Activated naive CD8-positive, alpha-beta T cell treated with anti-CD3 and anti-CD28 coated beads for 36 hours (primary cell): Measurements from ENCODE around the gene TRAPPC3L. TPM values are rescaled to one million over a fixed set of nuclear protein-coding genes. Genes with fewer than 3 reads are reported as not detected.

ENCODE experiments used
- DNase-seq: peaks from one replicate; pipeline ENCODE4 v3.0.0; 2021
- H3K27ac Mint-ChIP-seq: one replicate; pipeline ENCODE4 v1.8.0; 2022; ENCODE audit warnings: mild to moderate bottlenecking, moderate library complexity, mixed read lengths
- H3K27me3 Mint-ChIP-seq: one replicate; pipeline ENCODE4 v1.8.0; 2022; ENCODE audit warnings: mild to moderate bottlenecking, mixed read lengths
- H3K36me3 Mint-ChIP-seq: one replicate; pipeline ENCODE4 v1.8.0; 2021; ENCODE audit warnings: mild to moderate bottlenecking, mixed read lengths
- H3K4me1 Mint-ChIP-seq: one replicate; pipeline ENCODE4 v1.8.0; 2021; ENCODE audit warnings: mixed read lengths
- H3K4me3 Mint-ChIP-seq: one replicate; pipeline ENCODE4 v1.8.0; 2022; ENCODE audit warnings: mild to moderate bottlenecking, moderate library complexity, mixed read lengths
- H3K9me3 Mint-ChIP-seq: one replicate; pipeline ENCODE4 v1.8.0; 2022; ENCODE audit warnings: mixed read lengths
- total RNA-seq, 2 experiments: library from RNA; stranded (reverse); gene quantifications; one replicate each; pipeline ENCODE4 v1.2.3, GENCODE V29; 2021

The TRAPPC3L gene
- not detected for total RNA-seq

DNA sequence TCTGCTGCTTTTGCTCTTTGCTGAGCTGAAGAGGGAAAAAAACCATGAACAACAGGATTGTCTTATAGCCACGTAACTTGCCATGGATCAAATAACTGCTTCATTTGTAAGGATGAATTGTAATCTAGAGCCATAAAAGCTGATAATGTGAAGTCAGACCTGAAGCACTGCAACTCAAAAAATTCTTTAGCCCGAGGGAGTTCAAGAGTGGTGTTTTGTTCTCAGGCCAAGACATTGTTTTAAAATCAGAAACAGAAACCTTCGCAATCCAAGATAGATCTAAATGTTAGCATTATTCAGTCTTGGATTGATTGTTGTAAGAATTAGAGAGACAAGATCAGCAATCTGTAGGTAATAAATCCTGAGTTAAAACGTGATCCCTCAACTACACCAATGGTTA is at the start of gene TRAPPC3L:
TRAPPC3L (minus strand) TSS at position 34 of the 400 bp plus-strand sequence. CDS start 170 bp downstream, outside the sequence.
- no peak for DNase-seq
- Mint-ChIP-seq H3K27me3 (peaks cover 8% of the 10 kb centered on the region), H3K4me1 (no peaks in the 10 kb centered on the region), H3K27ac (no peak within 1 kb of the TSS), H3K4me3 (no peak within 1 kb of the TSS), H3K9me3 (no peaks in the 10 kb centered on the region), H3K36me3 (no peaks in the 10 kb centered on the region)

DNA sequence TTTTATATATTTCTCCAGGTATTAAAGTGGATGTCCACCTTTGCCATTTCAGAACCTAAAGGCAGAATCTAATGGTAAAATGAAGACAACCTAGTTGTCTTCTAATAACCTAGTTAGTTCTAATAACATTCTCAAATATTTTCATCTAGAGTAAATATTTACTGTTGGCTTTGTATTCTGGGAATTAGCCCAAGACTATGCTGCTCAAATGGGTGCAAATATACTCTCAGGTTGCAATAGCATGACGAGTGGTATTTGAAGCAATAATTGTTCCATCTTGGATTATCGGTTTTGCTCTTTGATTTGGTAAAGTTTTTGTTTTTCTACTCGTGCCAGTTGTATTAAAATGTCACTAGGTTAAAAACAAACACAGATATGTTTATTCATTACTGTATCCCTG is 49.8 kb upstream of the TRAPPC3L start:
- DNase-seq, result no peak
- H3K36me3 Mint-ChIP-seq, result peaks cover 33% of the 10 kb centered on the region
- no peaks in the 10 kb centered on the region for H3K4me1 Mint-ChIP-seq
- no peak overlapping the region for H3K27ac Mint-ChIP-seq
- H3K27me3 Mint-ChIP-seq, result no peaks in the 10 kb centered on the region
- no peak overlapping the region for H3K4me3 Mint-ChIP-seq
- no peaks in the 10 kb centered on the region for H3K9me3 Mint-ChIP-seq

DNA sequence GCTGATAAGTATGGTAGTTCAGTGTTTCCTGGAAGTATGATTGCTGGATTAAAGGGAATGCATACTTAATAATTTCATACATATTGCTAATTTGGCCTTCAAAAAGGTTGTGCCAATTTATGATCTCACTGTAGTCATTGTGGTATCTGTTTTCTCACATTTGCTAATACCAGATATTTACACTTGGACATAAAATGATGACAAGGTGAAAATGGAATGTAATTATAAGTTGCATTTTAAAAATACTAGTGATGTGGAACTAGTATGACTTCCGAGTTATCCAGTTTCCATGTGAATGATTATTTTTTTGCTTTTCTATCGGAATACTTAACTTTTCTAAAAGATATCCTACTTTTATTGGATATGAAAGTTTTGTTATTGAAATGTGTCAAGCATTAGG is 41.3 kb upstream of the TRAPPC3L start:
- H3K4me3 Mint-ChIP-seq, result no peak overlapping the region
- H3K36me3 Mint-ChIP-seq, result peaks cover 22% of the 10 kb centered on the region
- H3K4me1 Mint-ChIP-seq, result peaks cover 3% of the 10 kb centered on the region
- no peaks in the 10 kb centered on the region for H3K27me3 Mint-ChIP-seq
- no peak for DNase-seq
- H3K27ac Mint-ChIP-seq, result no peak overlapping the region
- H3K9me3 Mint-ChIP-seq, result no peaks in the 10 kb centered on the region

DNA sequence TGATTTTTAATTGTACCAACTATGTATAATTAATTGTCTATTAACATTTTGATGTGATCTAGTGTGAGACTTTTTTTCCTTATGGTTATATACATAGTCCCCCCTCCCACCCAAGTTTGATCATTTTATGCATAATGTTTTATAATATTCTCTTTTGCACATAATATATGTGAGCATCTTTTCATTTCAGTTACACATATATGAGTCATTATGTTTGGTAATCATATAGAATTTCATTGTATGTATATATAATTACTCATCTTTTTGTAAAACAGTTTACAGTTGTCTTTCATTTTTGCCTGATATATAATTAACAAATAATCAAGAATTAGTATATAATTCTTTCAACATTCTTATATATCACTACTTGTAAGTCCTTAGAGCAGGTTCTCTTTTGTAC is 40.8 kb upstream of the TRAPPC3L start:
- Mint-ChIP-seq H3K4me1 (peaks cover 3% of the 10 kb centered on the region), H3K27ac (no peak overlapping the region), H3K36me3 (peaks cover 22% of the 10 kb centered on the region), H3K4me3 (no peak overlapping the region), H3K9me3 (no peaks in the 10 kb centered on the region), H3K27me3 (no peaks in the 10 kb centered on the region)
- no peak for DNase-seq

DNA sequence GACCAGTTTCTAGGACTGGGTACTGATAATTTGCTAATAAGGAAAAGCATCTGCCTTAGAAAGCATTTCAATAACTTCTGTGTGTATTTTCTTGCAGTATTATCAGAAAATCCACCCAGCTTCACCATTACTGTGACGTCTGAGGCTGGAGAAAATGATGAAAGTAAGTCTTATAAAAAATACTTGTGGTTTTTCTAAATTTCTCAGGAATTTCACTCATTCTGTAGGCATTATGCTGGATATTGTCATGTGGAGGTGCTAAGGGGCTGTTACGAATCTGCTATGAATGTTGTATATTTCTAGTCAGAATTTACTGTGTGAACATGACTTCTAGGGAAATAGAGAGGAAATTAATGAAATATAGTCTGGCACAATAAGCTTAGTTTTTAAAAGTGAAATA is 34.7 kb upstream of the TRAPPC3L start:
- H3K4me1 Mint-ChIP-seq, result peaks cover 27% of the 10 kb centered on the region
- no peaks in the 10 kb centered on the region for H3K9me3 Mint-ChIP-seq
- H3K36me3 Mint-ChIP-seq, result peaks cover 26% of the 10 kb centered on the region
- H3K27me3 Mint-ChIP-seq, result no peaks in the 10 kb centered on the region
- no peak overlapping the region for H3K4me3 Mint-ChIP-seq
- no peak overlapping the region for H3K27ac Mint-ChIP-seq
- no peak for DNase-seq

GRCh38 chr6:116579143-116579542 is 33.7 kb upstream of the TRAPPC3L start:
- peaks cover 27% of the 10 kb centered on the region for H3K4me1 Mint-ChIP-seq
- no peaks in the 10 kb centered on the region for H3K27me3 Mint-ChIP-seq
- H3K27ac Mint-ChIP-seq, result no peak overlapping the region
- no peak overlapping the region for H3K4me3 Mint-ChIP-seq
- no peak for DNase-seq
- peaks cover 23% of the 10 kb centered on the region for H3K36me3 Mint-ChIP-seq
- no peaks in the 10 kb centered on the region for H3K9me3 Mint-ChIP-seq

DNA sequence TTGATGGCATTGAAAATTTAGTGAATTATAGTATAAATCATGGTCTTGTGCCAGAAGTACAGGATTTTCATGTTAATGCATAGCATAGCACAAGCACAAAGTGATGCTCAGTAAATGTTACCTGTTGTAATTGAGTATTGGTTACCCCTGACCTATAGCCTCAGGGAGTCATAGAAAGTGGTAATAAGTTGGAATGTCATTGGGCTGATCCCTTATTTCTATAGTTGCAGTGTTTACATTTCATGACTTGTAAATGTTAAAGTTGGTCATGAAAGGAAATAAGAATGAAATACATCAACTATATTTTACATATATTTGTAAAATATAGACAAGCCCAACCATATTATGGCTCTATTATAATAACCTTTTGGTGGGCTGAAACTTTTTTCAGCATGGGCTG is 32.9 kb upstream of the TRAPPC3L start:
- Mint-ChIP-seq H3K4me3 (no peak overlapping the region), H3K4me1 (peaks cover 35% of the 10 kb centered on the region), H3K36me3 (peaks cover 25% of the 10 kb centered on the region), H3K27me3 (no peaks in the 10 kb centered on the region), H3K9me3 (no peaks in the 10 kb centered on the region), H3K27ac (no peak overlapping the region)
- DNase-seq, result no peak

GRCh38 chr6:116577486-116577885 is 32.0 kb upstream of the TRAPPC3L start:
- Mint-ChIP-seq H3K4me3 (no peak overlapping the region), H3K27ac (no peak overlapping the region), H3K9me3 (no peaks in the 10 kb centered on the region), H3K4me1 (peaks cover 40% of the 10 kb centered on the region), H3K36me3 (peaks cover 25% of the 10 kb centered on the region), H3K27me3 (no peaks in the 10 kb centered on the region)
- no peak for DNase-seq

GRCh38 chr6:116575227-116575626 is 29.7 kb upstream of the TRAPPC3L start:
- H3K9me3 Mint-ChIP-seq, result no peaks in the 10 kb centered on the region
- peaks cover 27% of the 10 kb centered on the region for H3K36me3 Mint-ChIP-seq
- no peak overlapping the region for H3K27ac Mint-ChIP-seq
- H3K4me1 Mint-ChIP-seq, result peaks cover 39% of the 10 kb centered on the region
- DNase-seq, result no peak
- no peaks in the 10 kb centered on the region for H3K27me3 Mint-ChIP-seq
- no peak overlapping the region for H3K4me3 Mint-ChIP-seq

DNA sequence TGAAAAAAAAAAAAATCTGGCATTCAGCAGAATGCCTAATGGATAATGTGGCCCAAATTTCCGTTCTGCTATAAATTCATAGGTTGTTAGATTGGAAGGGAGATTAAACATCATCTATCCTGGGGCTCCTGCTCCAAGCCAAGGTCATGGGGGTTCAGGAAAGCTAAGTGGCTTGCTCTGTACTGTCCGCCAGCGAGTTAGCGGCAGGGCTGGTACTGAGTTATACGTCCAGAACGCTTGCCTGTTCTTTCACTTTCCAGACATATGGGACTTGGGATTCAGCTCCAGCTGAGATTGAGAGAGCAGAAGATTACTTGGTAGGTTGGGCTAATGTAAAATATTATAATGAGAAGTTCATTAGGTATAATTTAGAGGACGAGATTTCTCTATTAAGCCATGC is 26.7 kb upstream of the TRAPPC3L start:
- Mint-ChIP-seq H3K4me3 (peak overlapping the region; percentile 94), H3K27ac (peak overlapping the region; percentile 92), H3K9me3 (no peaks in the 10 kb centered on the region), H3K27me3 (no peaks in the 10 kb centered on the region), H3K4me1 (peaks cover 36% of the 10 kb centered on the region), H3K36me3 (peaks cover 16% of the 10 kb centered on the region)
- DNase-seq, result no peak

DNA sequence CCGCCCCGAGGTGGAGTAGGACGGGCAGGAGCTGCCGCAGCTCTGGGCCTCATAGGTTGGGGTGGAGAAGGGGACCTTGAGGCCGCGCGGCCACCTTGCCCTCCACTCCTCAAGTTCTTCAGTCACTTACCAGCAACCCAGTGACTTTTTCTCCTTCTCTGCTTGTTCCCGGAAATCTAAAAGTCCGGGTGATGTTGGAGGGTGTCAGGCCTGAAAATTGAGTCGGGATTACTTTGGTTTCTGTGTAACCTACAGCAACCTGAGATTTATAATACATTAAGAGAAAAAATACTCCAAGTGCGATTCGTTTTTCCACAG is 26.2 kb upstream of the TRAPPC3L start:
- peaks cover 34% of the 10 kb centered on the region for H3K4me1 Mint-ChIP-seq
- H3K27ac Mint-ChIP-seq, result peak overlapping the region; percentile 92
- no peaks in the 10 kb centered on the region for H3K9me3 Mint-ChIP-seq
- no peak for DNase-seq
- no peaks in the 10 kb centered on the region for H3K27me3 Mint-ChIP-seq
- peak overlapping the region; percentile 94 for H3K4me3 Mint-ChIP-seq
- peaks cover 16% of the 10 kb centered on the region for H3K36me3 Mint-ChIP-seq

GRCh38 chr6:116570856-116571682 is 25.6 kb upstream of the TRAPPC3L start, which contains the start of gene RWDD1:
RWDD1 (plus strand) TSS chr6:116571504; CDS start chr6:116571583, 79 bp downstream.
- peaks cover 11% of the 10 kb centered on the region for H3K36me3 Mint-ChIP-seq
- peak within 1 kb of the TSS; percentile 93 for H3K27ac Mint-ChIP-seq

GRCh38 chr6:116568821-116569755 is 23.6 kb upstream of the TRAPPC3L start:
- Mint-ChIP-seq H3K36me3 (peaks cover 5% of the 10 kb centered on the region), H3K4me1 (peaks cover 25% of the 10 kb centered on the region), H3K9me3 (no peaks in the 10 kb centered on the region), H3K4me3 (no peak overlapping the region), H3K27ac (no peak overlapping the region), H3K27me3 (peaks cover 6% of the 10 kb centered on the region)
- DNase-seq, result no peak

More at GRCh38 chr6:116570856-116571682, 25.6 kb upstream of the TRAPPC3L start, which contains the start of gene RWDD1:
- H3K27me3 Mint-ChIP-seq, result no peaks in the 10 kb centered on the region
- H3K9me3 Mint-ChIP-seq, result no peaks in the 10 kb centered on the region
- H3K4me3 Mint-ChIP-seq, result peak within 1 kb of the TSS; percentile 94
- H3K4me1 Mint-ChIP-seq, result peaks cover 34% of the 10 kb centered on the region
- peak; percentile 99 for DNase-seq

GRCh38 chr6:116568111-116568510 is 22.6 kb upstream of the TRAPPC3L start:
- no peak overlapping the region for H3K4me3 Mint-ChIP-seq
- H3K27me3 Mint-ChIP-seq, result peaks cover 10% of the 10 kb centered on the region
- DNase-seq, result no peak
- H3K9me3 Mint-ChIP-seq, result no peaks in the 10 kb centered on the region
- peaks cover 3% of the 10 kb centered on the region for H3K36me3 Mint-ChIP-seq
- peaks cover 16% of the 10 kb centered on the region for H3K4me1 Mint-ChIP-seq
- no peak overlapping the region for H3K27ac Mint-ChIP-seq
